Small intestine (tissue), 7 donors: Measurements from ENCODE around the gene PLA2G2F. TPM values are rescaled to one million over a fixed set of nuclear protein-coding genes. Genes with fewer than 3 reads are reported as not detected.
A peak's percentile ranks its signal among the peaks of the same experiment; 100 is the strongest.
"Not testable (repeated sequence)": the region's sequence is repeated elsewhere in the genome, so short reads cannot be mapped to it uniquely, and the experiment has no call there.

Experiments
- DNase-seq, 2 donors: peaks; one replicate each; pipeline versions ENCODE4 v3.0.0 to v3.0.0-alpha.2; 2013
- FAIRE-seq: peaks from 2 replicates; lab custom pipeline; 2012; peaks lifted over from hg19 to GRCh38; lab: Jason Lieb, UNC
- H3K27ac ChIP-seq, 3 donors: one replicate each; pipeline ENCODE4 v1.5.1; 2013; ENCODE audit warnings: low read length in 2 of 3, mild to moderate bottlenecking in 2 of 3, control low read depth in 1 of 3, inconsistent platforms in 1 of 3, low read depth in 1 of 3, moderate library complexity in 1 of 3
- H3K27me3 ChIP-seq, 3 donors: one replicate each; pipeline ENCODE4 v1.6.1; 2013; ENCODE audit warnings: low read length in 3 of 3, inconsistent platforms in 1 of 3; ENCODE audit not compliant: control insufficient read depth in 3 of 3, insufficient read depth in 3 of 3
- H3K36me3 ChIP-seq, 3 donors: one replicate each; pipeline ENCODE4 v1.6.1; 2013; ENCODE audit warnings: low read length in 3 of 3, inconsistent platforms in 1 of 3, low read depth in 1 of 3, mild to moderate bottlenecking in 1 of 3, moderate library complexity in 1 of 3; ENCODE audit not compliant: control insufficient read depth in 3 of 3, insufficient read depth in 2 of 3
- H3K4me1 ChIP-seq, 3 donors: one replicate each; pipeline ENCODE4 v1.6.1; 2013; ENCODE audit warnings: low read length in 2 of 3, inconsistent platforms in 1 of 3, low read depth in 1 of 3, mild to moderate bottlenecking in 1 of 3, moderate library complexity in 1 of 3; ENCODE audit not compliant: control insufficient read depth in 3 of 3, insufficient read depth in 2 of 3
- H3K4me3 ChIP-seq, 3 donors: one replicate each; pipeline ENCODE4 v1.5.1; 2013; ENCODE audit warnings: low read length in 3 of 3, control low read depth in 1 of 3, inconsistent platforms in 1 of 3, low read depth in 1 of 3, mild to moderate bottlenecking in 1 of 3, moderate library complexity in 1 of 3
- H3K9me3 ChIP-seq, 2 donors: one replicate each; pipeline ENCODE4 v1.6.1; 2013; ENCODE audit warnings: low read depth in 1 of 2, low read length in 1 of 2; ENCODE audit not compliant: control insufficient read depth in 2 of 2, insufficient read depth in 1 of 2
- WGBS, 3 donors: extraction: QIAGEN DNeasy Blood & Tissue Kit; methylation state at CpG; one replicate each; pipeline ENCODE4 v1.1.7; 2013; 5-methylcytosine and 5-hydroxymethylcytosine counted together
- polyA plus RNA-seq, 4 donors: library from polyadenylated mRNA; stranded (reverse) in 3 of 4; unstranded in 1 of 4; fragments of 200-250 nt in 3 of 4; fragments of 120-200 nt in 1 of 4; gene quantifications; one replicate each; pipeline versions ENCODE4 v1.2.1 to v1.2.3, GENCODE V29; 2013
- donor health status: healthy with polysubstance abuse.
- donor health status: control.
- donor health status: control.
- donor health status: Bipolar disorder and iron deficiency.
- donor health status: healthy.

Gene PLA2G2F
- polyA plus RNA-seq, 4 donors = 0.01 to 0.04 TPM; not detected in 2

DNA sequence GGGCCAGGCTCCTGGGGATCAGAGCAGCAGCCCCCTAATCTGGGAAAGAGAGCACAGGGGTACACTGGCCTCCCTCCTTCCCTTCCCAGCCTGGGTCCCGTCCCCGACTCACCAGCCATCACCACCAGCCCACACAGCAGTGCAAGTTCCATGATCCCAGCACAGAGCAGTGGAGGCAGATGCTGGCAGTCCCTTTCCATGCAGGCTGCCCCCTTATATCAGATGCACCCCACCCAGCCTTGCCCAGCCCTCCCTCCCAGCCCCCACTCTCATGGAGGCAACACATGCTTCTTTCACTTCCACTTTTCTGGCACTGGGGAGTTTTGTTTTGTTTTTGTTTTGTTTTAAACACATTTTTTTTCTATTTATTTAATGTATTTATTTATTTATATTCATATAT lies 19.8 kb upstream of the PLA2G2F start, which contains the start of gene PLA2G2D:
Gene PLA2G2D, minus strand, starts transcription at position 190 of the 400 bp plus-strand sequence. Its CDS starts 38 bp downstream, at position 152.
- Histone ChIP-seq H3K36me3 (no peaks in the 10 kb centered on the region), H3K27ac (no peak within 1 kb of the TSS), H3K27me3 (no peaks in the 10 kb centered on the region), H3K4me3 (no peak within 1 kb of the TSS), H3K4me1 (no peaks in the 10 kb centered on the region), H3K9me3 (no peaks in the 10 kb centered on the region)
- DNase-seq (no peak), FAIRE-seq (no peak)
- WGBS, 3 donors = 87 to 100% methylated on average over 2 of the region's 2 CpGs; no CpG with 5 or more reads in 1 of the 3 donors

DNA sequence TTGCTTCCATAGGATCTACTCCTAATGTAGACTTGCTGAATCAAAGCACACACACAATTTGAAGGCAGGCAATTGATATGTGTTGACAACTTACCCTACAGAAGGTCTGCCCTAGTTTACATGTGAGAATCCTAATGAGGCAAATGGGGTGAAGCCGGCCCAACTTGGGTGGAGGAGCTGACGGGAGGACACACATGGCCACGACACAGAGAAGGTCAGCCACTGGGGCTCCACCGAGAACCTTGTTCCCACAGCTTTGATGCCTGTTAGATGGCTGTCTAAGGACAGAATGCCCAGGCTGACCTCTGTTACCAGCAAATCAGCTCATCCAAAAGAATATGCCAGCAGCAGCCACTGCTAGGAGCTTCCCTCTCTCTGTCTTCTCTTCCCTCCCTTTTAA lies 18.3 kb upstream of the PLA2G2F start:
- no peaks in the 10 kb centered on the region for H3K27me3 ChIP-seq
- DNase-seq = no peak
- H3K4me3 ChIP-seq = no peak overlapping the region
- H3K36me3 ChIP-seq = no peaks in the 10 kb centered on the region
- no peak overlapping the region for H3K27ac ChIP-seq
- 85 to 93% (median 92%) methylated on average over 4 of the region's 4 CpGs for WGBS, 3 donors
- no peak for FAIRE-seq
- H3K9me3 ChIP-seq = no peaks in the 10 kb centered on the region
- H3K4me1 ChIP-seq = no peaks in the 10 kb centered on the region

- FAIRE-seq (no peak), DNase-seq (peak in 1 of 2 donors; percentile 27)
- Histone ChIP-seq H3K9me3 (no peaks in the 10 kb centered on the region), H3K36me3 (no peaks in the 10 kb centered on the region), H3K27me3 (no peaks in the 10 kb centered on the region), H3K27ac (no peak overlapping the region), H3K4me3 (no peak overlapping the region), H3K4me1 (no peaks in the 10 kb centered on the region)
- 33 to 62% (median 39%) methylated on average over 10 of the region's 10 CpGs for whole genome bisulfite sequencing, 3 donors
Observed at GRCh38 chr1:20123722-20124455, 15.2 kb upstream of the PLA2G2F start.

DNA sequence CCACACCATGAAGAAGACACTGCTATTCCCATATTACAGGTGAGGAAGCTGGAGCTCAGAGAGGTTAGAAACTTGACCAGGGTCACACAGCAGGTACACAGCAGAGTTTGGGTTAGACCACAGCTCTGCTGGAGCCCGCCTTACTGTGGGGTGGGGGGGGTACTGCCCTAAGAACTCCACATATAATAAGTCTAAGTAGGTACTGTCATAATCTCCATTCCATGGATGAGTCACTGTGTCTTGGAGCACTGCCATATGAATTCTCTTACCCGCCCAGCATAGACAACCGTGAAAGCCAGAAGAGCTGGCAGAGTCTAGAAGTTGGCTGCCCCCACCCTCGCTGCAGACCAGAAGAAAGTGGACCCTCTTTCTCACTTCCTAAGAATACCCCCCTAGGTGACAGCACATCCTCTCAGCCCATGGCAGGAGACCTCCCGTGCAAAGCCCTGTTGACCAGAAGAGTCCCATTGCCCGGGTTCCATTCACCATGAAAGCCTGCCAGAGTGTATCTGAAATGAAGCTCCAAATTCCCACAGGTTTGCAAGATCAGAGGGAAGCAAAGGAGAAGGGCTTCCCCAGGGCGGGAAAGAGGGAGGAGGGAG lies 14.6 kb upstream of the PLA2G2F start:
- FAIRE-seq (no peak), DNase-seq (peak in 1 of 2 donors; percentile 74)
- 39 to 75% (median 41%) methylated on average over 7 of the region's 7 CpGs for WGBS, 3 donors
- no peaks in the 10 kb centered on the region for H3K36me3 ChIP-seq
- H3K4me3 ChIP-seq = no peak overlapping the region
- H3K9me3 ChIP-seq = peaks cover 0 to 3% of the 10 kb centered on the region in 2 donors
- H3K4me1 ChIP-seq = no peaks in the 10 kb centered on the region
- no peak overlapping the region for H3K27ac ChIP-seq
- no peaks in the 10 kb centered on the region for H3K27me3 ChIP-seq

DNA sequence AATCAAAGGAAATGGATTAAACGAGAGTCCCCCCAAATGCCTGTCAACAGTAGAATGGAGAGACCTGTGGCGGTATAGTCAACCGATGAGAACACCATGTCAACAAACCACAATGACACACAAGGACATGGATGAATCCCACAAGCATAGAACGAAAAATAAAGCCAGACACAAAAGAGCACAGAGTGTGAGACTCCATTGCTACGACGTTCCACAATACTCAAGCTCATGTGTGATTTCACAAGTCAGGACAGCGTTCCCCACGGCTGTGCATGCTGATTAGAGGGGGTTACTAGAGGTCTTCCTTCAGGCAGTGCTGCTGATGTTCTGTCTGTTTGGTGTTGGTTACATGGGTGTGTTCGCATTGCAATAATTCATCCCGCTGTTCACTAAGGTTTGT lies 14.0 kb upstream of the PLA2G2F start:
- Histone ChIP-seq H3K9me3 (peaks cover 0 to 3% of the 10 kb centered on the region in 2 donors), H3K36me3 (no peaks in the 10 kb centered on the region), H3K4me1 (no peaks in the 10 kb centered on the region), H3K4me3 (no peak overlapping the region), H3K27me3 (no peaks in the 10 kb centered on the region), H3K27ac (no peak overlapping the region)
- FAIRE-seq = no peak
- 76 to 78% (median 77%) methylated on average over 10 of the region's 10 CpGs for WGBS, 3 donors
- DNase-seq = no peak

GRCh38 chr1:20126041-20126805 lies 12.9 kb upstream of the PLA2G2F start:
- H3K27ac ChIP-seq = no peak overlapping the region
- no peaks in the 10 kb centered on the region for H3K27me3 ChIP-seq
- H3K4me1 ChIP-seq = no peaks in the 10 kb centered on the region
- 70 to 76% (median 75%) methylated on average over 9 of the region's 9 CpGs for WGBS, 3 donors
- H3K36me3 ChIP-seq = no peaks in the 10 kb centered on the region
- H3K9me3 ChIP-seq = peaks cover 0 to 3% of the 10 kb centered on the region in 2 donors
- DNase-seq = no peak
- FAIRE-seq = no peak
- no peak overlapping the region for H3K4me3 ChIP-seq

DNA sequence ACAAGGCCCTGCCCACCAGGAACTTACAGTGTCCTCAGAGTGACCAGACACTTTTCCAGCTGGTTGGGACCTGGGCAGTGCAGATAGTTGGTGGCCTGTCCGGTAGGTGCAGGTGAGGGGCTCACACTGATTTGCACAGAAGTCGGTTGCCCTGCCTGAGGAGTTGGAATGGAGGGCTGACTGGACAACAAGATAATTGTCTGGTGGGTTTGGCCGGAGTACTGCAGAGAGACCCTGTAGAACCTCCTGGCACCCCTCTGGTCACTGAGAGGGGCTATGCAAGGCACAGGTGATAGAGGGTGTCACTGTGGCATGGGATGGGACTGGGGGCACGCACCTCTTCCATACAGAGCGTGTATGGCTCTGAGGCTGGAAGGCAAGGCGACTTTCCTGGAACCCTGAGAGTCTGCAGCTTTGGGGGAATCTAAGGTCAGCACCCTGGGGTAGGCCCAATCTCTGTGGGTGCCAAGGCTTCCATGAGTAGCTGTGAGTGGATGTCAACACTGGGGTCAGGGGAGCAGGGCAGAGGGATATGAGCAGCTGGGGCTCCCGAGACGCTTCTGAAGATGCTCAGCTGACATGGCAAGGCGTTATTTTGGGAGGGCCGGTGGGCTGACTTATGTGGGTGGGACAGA lies 12.2 kb upstream of the PLA2G2F start:
- no peaks in the 10 kb centered on the region for H3K4me1 ChIP-seq
- 93 to 95% (median 95%) methylated on average over 10 of the region's 10 CpGs for WGBS, 3 donors
- no peaks in the 10 kb centered on the region for H3K27me3 ChIP-seq
- no peak for FAIRE-seq
- H3K27ac ChIP-seq = no peak overlapping the region
- H3K9me3 ChIP-seq = peaks cover 0 to 3% of the 10 kb centered on the region in 2 donors
- DNase-seq = no peak
- H3K36me3 ChIP-seq = no peaks in the 10 kb centered on the region
- H3K4me3 ChIP-seq = no peak overlapping the region

GRCh38 chr1:20130518-20130917 lies 8.6 kb upstream of the PLA2G2F start:
- H3K4me3 ChIP-seq, H3K9me3 ChIP-seq, H3K27me3 ChIP-seq, H3K4me1 ChIP-seq, FAIRE-seq, H3K36me3 ChIP-seq, H3K27ac ChIP-seq, DNase-seq: not testable (repeated sequence)
- WGBS, 3 donors = 91 to 95% (median 94%) methylated on average over 3 of the region's 3 CpGs
